Measurements from ENCODE around the gene LGALS3.
"Not testable (repeated sequence)": the region's sequence is repeated elsewhere in the genome, so short reads cannot be mapped to it uniquely, and the experiment has no call there.

Gene LGALS3

GRCh38 chr14:55129086-55129427 is at the start of gene LGALS3:
TSS of gene LGALS3 (plus strand) at chr14:55129252. CDS start at chr14:55137374, 8,122 bp downstream.
- H3K9me3 ChIP-seq (ENCODE audit: severe bottlenecking): no peaks in the 10 kb centered on the region
- H3K27me3 ChIP-seq (ENCODE audit: insufficient read depth, poor library complexity, severe bottlenecking): no peaks in the 10 kb centered on the region
- peak within 1 kb of the TSS; percentile 89 for H3K4me3 ChIP-seq (ENCODE audit: severe bottlenecking)
- TF ChIP-seq CTCF (IDR thresholded peaks at IDR 0.05; ENCODE audit: poor library complexity, severe bottlenecking): no peak
- DNase-seq (ENCODE audit: low spot score) (peak; percentile 83), ATAC-seq (ENCODE audit: low read depth) (peak; percentile 77)
- peaks cover 36% of the 10 kb centered on the region for H3K36me3 ChIP-seq (ENCODE audit: low read depth)
- H3K4me1 ChIP-seq (ENCODE audit: insufficient read depth, poor library complexity, severe bottlenecking): peaks cover 38% of the 10 kb centered on the region
- peak within 1 kb of the TSS; percentile 66 for H3K27ac ChIP-seq (ENCODE audit: poor library complexity, severe bottlenecking)

GRCh38 chr14:55079961-55080360 is 49.1 kb upstream of the LGALS3 start:
- not testable (repeated sequence) for DNase-seq (ENCODE audit: low spot score); ATAC-seq (ENCODE audit: low read depth); H3K4me3 ChIP-seq (ENCODE audit: severe bottlenecking)

GRCh38 chr14:55084401-55085059 is 44.5 kb upstream of the LGALS3 start:
- no peak for ATAC-seq (ENCODE audit: low read depth)
- Histone ChIP-seq H3K4me3 (ENCODE audit: severe bottlenecking) (no peak overlapping the region), H3K36me3 (ENCODE audit: low read depth) (no peaks in the 10 kb centered on the region), H3K4me1 (ENCODE audit: insufficient read depth, poor library complexity, severe bottlenecking) (no peaks in the 10 kb centered on the region), H3K27me3 (ENCODE audit: insufficient read depth, poor library complexity, severe bottlenecking) (no peaks in the 10 kb centered on the region), H3K9me3 (ENCODE audit: severe bottlenecking) (no peaks in the 10 kb centered on the region), H3K27ac (ENCODE audit: poor library complexity, severe bottlenecking) (no peak overlapping the region)
- no peak for TF ChIP-seq CTCF (IDR thresholded peaks at IDR 0.05; ENCODE audit: poor library complexity, severe bottlenecking)
- DNase-seq (ENCODE audit: low spot score): no peak

More at GRCh38 chr14:55079961-55080360, 49.1 kb upstream of the LGALS3 start:
- H3K36me3 ChIP-seq (ENCODE audit: low read depth); H3K27ac ChIP-seq (ENCODE audit: poor library complexity, severe bottlenecking); H3K27me3 ChIP-seq (ENCODE audit: insufficient read depth, poor library complexity, severe bottlenecking); H3K9me3 ChIP-seq (ENCODE audit: severe bottlenecking): not testable (repeated sequence)
- peaks cover 29% of the 10 kb centered on the region for H3K4me1 ChIP-seq (ENCODE audit: insufficient read depth, poor library complexity, severe bottlenecking)

- Histone ChIP-seq H3K36me3 (ENCODE audit: low read depth) (no peaks in the 10 kb centered on the region), H3K27ac (ENCODE audit: poor library complexity, severe bottlenecking) (no peak overlapping the region), H3K4me1 (ENCODE audit: insufficient read depth, poor library complexity, severe bottlenecking) (no peaks in the 10 kb centered on the region), H3K9me3 (ENCODE audit: severe bottlenecking) (no peaks in the 10 kb centered on the region), H3K4me3 (ENCODE audit: severe bottlenecking) (no peak overlapping the region), H3K27me3 (ENCODE audit: insufficient read depth, poor library complexity, severe bottlenecking) (no peaks in the 10 kb centered on the region)
- DNase-seq (ENCODE audit: low spot score): no peak
- no peak for TF ChIP-seq CTCF (IDR thresholded peaks at IDR 0.05; ENCODE audit: poor library complexity, severe bottlenecking)
- ATAC-seq (ENCODE audit: low read depth): no peak
Observed at GRCh38 chr14:55085060-55085660, 43.9 kb upstream of the LGALS3 start.

- H3K9me3 ChIP-seq (ENCODE audit: severe bottlenecking): no peaks in the 10 kb centered on the region
- no peak for ATAC-seq (ENCODE audit: low read depth)
- no peaks in the 10 kb centered on the region for H3K36me3 ChIP-seq (ENCODE audit: low read depth)
- no peak for TF ChIP-seq CTCF (IDR thresholded peaks at IDR 0.05; ENCODE audit: poor library complexity, severe bottlenecking)
- no peak overlapping the region for H3K27ac ChIP-seq (ENCODE audit: poor library complexity, severe bottlenecking)
- no peak overlapping the region for H3K4me3 ChIP-seq (ENCODE audit: severe bottlenecking)
- no peak for DNase-seq (ENCODE audit: low spot score)
- H3K4me1 ChIP-seq (ENCODE audit: insufficient read depth, poor library complexity, severe bottlenecking): no peaks in the 10 kb centered on the region
- no peaks in the 10 kb centered on the region for H3K27me3 ChIP-seq (ENCODE audit: insufficient read depth, poor library complexity, severe bottlenecking)
Observed at GRCh38 chr14:55086938-55087337, 42.1 kb upstream of the LGALS3 start.
